ENCODE data around the gene UTY. TPM values are rescaled to one million over a fixed set of nuclear protein-coding genes. Genes with fewer than 3 reads are reported as not detected.

The UTY gene
- total RNA-seq, 1 experiment from 2014 or later, result 5.9 TPM

- TF ChIP-seq ZBTB33 (IDR thresholded peaks at IDR 0.05; ENCODE audit: extremely low read depth, insufficient replicate concordance, low read length), result no peak
- TF ChIP-seq CTCF (IDR thresholded peaks at IDR 0.05 in 2 of 3, conservative IDR thresholded peaks at IDR 0.05 in 1 of 3; ENCODE audit: borderline replicate concordance in 1 of 3, insufficient read depth in 1 of 3, low read depth in 2 of 3, low read length in 2 of 3), result no peak
These were observed 229.4 kb downstream of the UTY start (continued) for GRCh38 chrY:13250421-13250820.

GRCh38 chrY:13243716-13244115 is 236.1 kb downstream of the UTY start:
- no TSS peak for BruUV-seq (replicated peaks)
- ChIA-PET CTCF (no interaction called here), RAD21 (ENCODE audit: low non-redundant PET in 1 of 2, low total read pairs in 2 of 2, uncharacterized antibody in 2 of 2, unreplicated experiment in 2 of 2) (no interaction called here), POLR2A (no interaction called here)
- Histone ChIP-seq H3K9me2 (ENCODE audit: insufficient read depth) (no peaks in the 10 kb centered on the region), H3K27ac (ENCODE audit: low read depth, low read length) (no peak overlapping the region), H4K20me1 (ENCODE audit: insufficient read depth) (no peaks in the 10 kb centered on the region), H3K4me1 (ENCODE audit: control insufficient read depth in 1 of 2, insufficient read depth in 2 of 2, low read length in 2 of 2) (no peaks in the 10 kb centered on the region), H3K4me2 (ENCODE audit: low read length) (no peak overlapping the region), H3K27me3 (ENCODE audit: insufficient read depth, low read length) (no peaks in the 10 kb centered on the region), H2AFZ (ENCODE audit: low read depth, low read length, poor library complexity, severe bottlenecking) (no peak overlapping the region), H3K9ac (ENCODE audit: low read length) (no peak overlapping the region), H3K9me3 (ENCODE audit: control insufficient read depth in 1 of 2, insufficient read depth in 1 of 2, low read depth in 1 of 2, low read length in 2 of 2) (no peaks in the 10 kb centered on the region), H3K79me2 (ENCODE audit: insufficient read depth, low read length) (no peaks in the 10 kb centered on the region), H3K36me3 (ENCODE audit: control insufficient read depth in 1 of 2, insufficient read depth in 2 of 2, low read length in 2 of 2) (no peaks in the 10 kb centered on the region), H3K4me3 (replicated peaks in 1 of 2; ENCODE audit: low read depth in 1 of 2, low read length in 2 of 2) (no peak overlapping the region)
- no peak for ATAC-seq
- DNase-seq (ENCODE audit: low read depth, low spot score), result no peak
- intact Hi-C loops (cut with micrococcal nuclease), result no loop called here
- TF ChIP-seq ZNF274 (IDR thresholded peaks at IDR 0.05; ENCODE audit: low read depth, low read length) (no peak), EZH2 (IDR thresholded peaks at IDR 0.05) (no peak), POLR2A (IDR thresholded peaks at IDR 0.05; ENCODE audit: borderline replicate concordance, extremely low read depth, insufficient read depth, insufficient read length) (no peak), REST (IDR thresholded peaks at IDR 0.05; ENCODE audit: low read depth) (no peak), POLR2AphosphoS5 (IDR thresholded peaks at IDR 0.05; ENCODE audit: low read depth, low read length) (no peak), MAX (IDR thresholded peaks at IDR 0.05) (no peak), CBX3 (IDR thresholded peaks at IDR 0.05; ENCODE audit: low read depth) (no peak), EZH2phosphoT487 (IDR thresholded peaks at IDR 0.05; ENCODE audit: borderline replicate concordance) (no peak), ATF3 (IDR thresholded peaks at IDR 0.05) (no peak), CTCF (IDR thresholded peaks at IDR 0.05 in 2 of 3, conservative IDR thresholded peaks at IDR 0.05 in 1 of 3; ENCODE audit: borderline replicate concordance in 1 of 3, insufficient read depth in 1 of 3, low read depth in 2 of 3, low read length in 2 of 3) (no peak), JUND (IDR thresholded peaks at IDR 0.05) (no peak), SIN3A (IDR thresholded peaks at IDR 0.05; ENCODE audit: low read depth) (no peak), FOSL1 (IDR thresholded peaks at IDR 0.05; ENCODE audit: low read depth) (no peak), ZFX (IDR thresholded peaks at IDR 0.05) (no peak), CEBPB (IDR thresholded peaks at IDR 0.05; ENCODE audit: low read depth) (no peak)
